DOHH2 (cell line): ENCODE data around the gene MEFV.

Experiments
- H3F3A ChIP-seq: fragments of 200-600 bp; sonication (generic), shearing (Covaris generic); 2 replicates; pipeline ENCODE4 v1.6.0; 2016; ENCODE audit warnings: antibody characterized with exemption, mild to moderate bottlenecking; ENCODE audit not compliant: control insufficient read depth, insufficient read depth
- H3K27ac ChIP-seq: fragments of 200-600 bp; sonication (generic); 2 replicates; pipeline ENCODE4 v1.5.1; 2014; ENCODE audit warnings: low read depth, mild to moderate bottlenecking, low read length, moderate library complexity
- H3K27me3 ChIP-seq: fragments of 200-600 bp; sonication (generic); 2 replicates; pipeline ENCODE4 v1.6.1; 2014; ENCODE audit warnings: mild to moderate bottlenecking, low read length, mixed read lengths; ENCODE audit not compliant: control insufficient read depth
- H3K36me3 ChIP-seq: fragments of 200-600 bp; sonication (generic); 2 replicates; pipeline ENCODE4 v1.6.1; 2014; ENCODE audit warnings: mild to moderate bottlenecking, low read length, moderate library complexity, mixed read lengths; ENCODE audit not compliant: control insufficient read depth
- H3K4me1 ChIP-seq: fragments of 200-600 bp; sonication (generic); 2 replicates; pipeline ENCODE4 v1.6.1; 2014; ENCODE audit warnings: mild to moderate bottlenecking, low read length, mixed read lengths; ENCODE audit not compliant: control insufficient read depth
- H3K4me2 ChIP-seq: fragments of 200-600 bp; sonication (generic); 2 replicates; pipeline ENCODE4 v1.6.0; 2014; ENCODE audit warnings: mild to moderate bottlenecking, low read length, moderate library complexity
- H3K4me3 ChIP-seq: fragments of 200-600 bp; sonication (generic); 2 replicates; pipeline ENCODE4 v1.5.1; 2014; ENCODE audit warnings: mild to moderate bottlenecking, low read length, mixed read lengths
- H3K79me2 ChIP-seq: fragments of 200-600 bp; sonication (generic); 2 replicates; pipeline ENCODE4 v1.6.1; 2014; ENCODE audit warnings: mild to moderate bottlenecking, low read length, mixed read lengths; ENCODE audit not compliant: control insufficient read depth
- H3K9me2 ChIP-seq: fragments of 200-600 bp; sonication (generic); replicated peaks from 2 replicates; pipeline ENCODE4 v1.6.1; 2014; ENCODE audit warnings: mild to moderate bottlenecking, low read length, mixed read lengths; ENCODE audit not compliant: control insufficient read depth
- H3K9me3 ChIP-seq: fragments of 200-600 bp; sonication (generic); 2 replicates; pipeline ENCODE4 v1.6.1; 2014; ENCODE audit warnings: antibody characterized with exemption, low read length, mixed read lengths; ENCODE audit not compliant: control insufficient read depth, insufficient read depth
- H4K20me1 ChIP-seq: fragments of 200-600 bp; sonication (generic); 2 replicates; pipeline ENCODE4 v1.6.0; 2014; ENCODE audit warnings: low read depth, mild to moderate bottlenecking, antibody characterized with exemption, low read length, moderate library complexity; ENCODE audit not compliant: control insufficient read depth, insufficient read depth
- EZH2phosphoT487 ChIP-seq: fragments of 200-600 bp; sonication (generic); IDR thresholded peaks from 2 replicates; pipeline ENCODE4 v1.6.1; 2017; ENCODE audit warnings: borderline replicate concordance, mild to moderate bottlenecking, antibody characterized with exemption, low read length, moderate library complexity, mixed read lengths
- TF ChIP-seq, protein P1 (sequence below): fragments of 200-600 bp; sonication (generic); IDR thresholded peaks from one replicate; pipeline ENCODE4 v1.5.1; 2014; ENCODE audit warnings: antibody characterized with exemption, mild to moderate bottlenecking, low read depth, low read length; ENCODE audit not compliant: poor library complexity, severe bottlenecking

MEFV gene

DNA sequence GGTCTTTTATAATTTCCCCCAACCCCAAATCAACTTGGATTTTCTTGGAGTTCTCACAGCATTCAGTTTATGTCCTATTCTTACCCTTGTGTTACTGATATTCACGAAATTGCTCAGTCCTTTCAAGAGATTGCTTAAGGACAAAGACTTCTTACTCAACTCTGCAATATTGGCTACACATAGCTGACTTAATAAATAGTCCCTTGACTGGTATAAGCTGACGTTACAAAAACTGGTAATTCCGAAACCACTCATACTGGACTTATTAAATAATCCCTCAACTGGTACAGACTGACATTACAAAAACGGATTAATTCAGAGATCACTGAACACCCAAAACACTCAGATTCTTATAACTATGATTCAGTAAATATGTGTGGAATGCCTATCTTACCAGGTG, 47.9 kb upstream of the MEFV start:
- Histone ChIP-seq H3K9me3 (peaks cover 40% of the 10 kb centered on the region), H4K20me1 (no peaks in the 10 kb centered on the region), H3K9me2 (no peaks in the 10 kb centered on the region), H3K4me2 (peak overlapping the region; percentile 77), H3K79me2 (peaks cover 30% of the 10 kb centered on the region), H3K36me3 (peaks cover 57% of the 10 kb centered on the region), H3F3A (peaks cover 3% of the 10 kb centered on the region; the same call in 1 of the 2 replicates), H3K27ac (no peak overlapping the region; the same call in 1 of the 2 replicates), H3K4me3 (peak overlapping the region; percentile 85), H3K4me1 (peaks cover 23% of the 10 kb centered on the region), H3K27me3 (no peaks in the 10 kb centered on the region)
- TF ChIP-seq EZH2phosphoT487 = no peak
- TF ChIP-seq, protein P1, sequence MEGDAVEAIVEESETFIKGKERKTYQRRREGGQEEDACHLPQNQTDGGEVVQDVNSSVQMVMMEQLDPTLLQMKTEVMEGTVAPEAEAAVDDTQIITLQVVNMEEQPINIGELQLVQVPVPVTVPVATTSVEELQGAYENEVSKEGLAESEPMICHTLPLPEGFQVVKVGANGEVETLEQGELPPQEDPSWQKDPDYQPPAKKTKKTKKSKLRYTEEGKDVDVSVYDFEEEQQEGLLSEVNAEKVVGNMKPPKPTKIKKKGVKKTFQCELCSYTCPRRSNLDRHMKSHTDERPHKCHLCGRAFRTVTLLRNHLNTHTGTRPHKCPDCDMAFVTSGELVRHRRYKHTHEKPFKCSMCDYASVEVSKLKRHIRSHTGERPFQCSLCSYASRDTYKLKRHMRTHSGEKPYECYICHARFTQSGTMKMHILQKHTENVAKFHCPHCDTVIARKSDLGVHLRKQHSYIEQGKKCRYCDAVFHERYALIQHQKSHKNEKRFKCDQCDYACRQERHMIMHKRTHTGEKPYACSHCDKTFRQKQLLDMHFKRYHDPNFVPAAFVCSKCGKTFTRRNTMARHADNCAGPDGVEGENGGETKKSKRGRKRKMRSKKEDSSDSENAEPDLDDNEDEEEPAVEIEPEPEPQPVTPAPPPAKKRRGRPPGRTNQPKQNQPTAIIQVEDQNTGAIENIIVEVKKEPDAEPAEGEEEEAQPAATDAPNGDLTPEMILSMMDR = no peak

DNA sequence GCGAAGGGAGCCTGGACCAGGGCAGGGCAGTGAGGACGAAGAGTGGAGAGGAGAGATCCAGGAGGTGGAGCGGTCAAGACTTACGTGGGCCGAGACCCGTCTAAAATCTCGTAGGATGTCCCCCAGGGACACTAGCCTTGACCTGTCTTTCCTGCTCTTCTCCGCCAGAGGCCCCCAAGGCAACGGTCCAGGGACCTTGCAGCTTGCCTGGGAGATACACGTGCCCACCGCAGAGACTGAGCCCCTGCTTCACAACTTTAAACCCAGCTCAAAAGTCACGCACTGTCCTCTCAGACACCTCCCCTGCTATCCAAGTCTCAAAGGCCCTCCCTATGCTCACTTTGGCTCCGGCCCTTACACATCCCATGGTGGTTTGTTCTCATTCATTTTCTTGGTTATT, 39.4 kb upstream of the MEFV start:
- Histone ChIP-seq H3K36me3 (peaks cover 66% of the 10 kb centered on the region), H3K27me3 (no peaks in the 10 kb centered on the region), H4K20me1 (no peaks in the 10 kb centered on the region), H3K4me1 (no peaks in the 10 kb centered on the region), H3K79me2 (peaks cover 32% of the 10 kb centered on the region), H3K27ac (no peak overlapping the region), H3K4me2 (no peak overlapping the region), H3F3A (no peaks in the 10 kb centered on the region), H3K9me3 (peaks cover 46% of the 10 kb centered on the region), H3K4me3 (no peak overlapping the region), H3K9me2 (no peaks in the 10 kb centered on the region)
- TF ChIP-seq, protein P1 = no peak
- TF ChIP-seq EZH2phosphoT487 = no peak

DNA sequence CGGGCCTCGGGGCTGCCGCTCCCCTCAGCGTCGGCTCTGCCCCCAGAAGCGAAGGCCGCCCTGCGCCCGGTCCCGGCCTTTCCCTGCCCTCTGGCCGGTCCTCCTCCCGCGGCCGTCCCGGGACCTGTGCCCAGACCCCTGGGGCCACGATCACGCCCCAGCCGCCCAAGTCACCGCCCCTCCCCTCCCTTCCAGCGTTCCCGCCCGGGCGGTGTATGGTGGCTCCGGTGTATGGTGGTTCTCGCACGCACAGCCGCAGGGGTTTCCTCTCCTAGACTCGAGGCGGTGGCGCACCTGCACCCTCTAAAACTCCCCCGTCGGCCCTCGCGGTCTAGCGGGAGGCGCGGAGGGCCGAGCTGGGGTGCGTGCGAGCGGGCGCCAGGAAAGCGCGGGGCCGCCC, 38.8 kb upstream of the MEFV start:
- Histone ChIP-seq H4K20me1 (no peaks in the 10 kb centered on the region), H3K36me3 (peaks cover 66% of the 10 kb centered on the region), H3K9me3 (peaks cover 52% of the 10 kb centered on the region)

More for the DNA sequence above, 38.8 kb upstream of the MEFV start:
- H3K27me3 ChIP-seq = no peaks in the 10 kb centered on the region
- no peaks in the 10 kb centered on the region for H3K9me2 ChIP-seq
- H3F3A ChIP-seq = no peaks in the 10 kb centered on the region
- TF ChIP-seq, protein P1 = no peak
- TF ChIP-seq EZH2phosphoT487 = no peak
- H3K79me2 ChIP-seq = peaks cover 37% of the 10 kb centered on the region
- no peak overlapping the region for H3K27ac ChIP-seq
- no peaks in the 10 kb centered on the region for H3K4me1 ChIP-seq
- no peak overlapping the region for H3K4me2 ChIP-seq
- no peak overlapping the region for H3K4me3 ChIP-seq
